VCaP (cell line): Measurements from ENCODE around the gene HEBP1.

ENCODE experiments used
- H3K27ac ChIP-seq: fragments of 450-650 bp; 2 replicates; pipeline ENCODE4 v1.5.1; 2017
- TF ChIP-seq, protein P1 (sequence below): fragments of 450-650 bp; conservative IDR thresholded peaks from 2 replicates; pipeline ENCODE4 v1.5.1; 2017; ENCODE audit warnings: mild to moderate bottlenecking, moderate library complexity

The HEBP1 gene

DNA sequence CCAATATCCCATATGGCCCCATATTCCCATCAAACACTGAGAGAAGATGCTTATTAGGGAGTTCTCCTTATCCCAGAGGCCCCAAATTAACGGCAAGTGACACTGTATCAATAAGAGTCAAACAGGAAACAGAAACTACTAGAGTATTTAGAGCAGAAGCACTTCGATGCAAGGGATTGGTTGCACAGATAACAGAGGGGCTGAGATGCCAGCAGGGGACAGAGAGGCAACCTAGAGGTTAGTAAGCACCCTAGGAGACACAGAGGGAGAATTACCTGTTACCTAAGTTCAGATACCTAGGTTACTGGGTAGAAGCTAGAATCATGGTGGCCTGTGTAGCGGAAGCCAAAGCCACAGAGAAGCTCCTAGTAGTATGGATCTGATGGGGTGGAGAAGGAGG, 2.9 kb downstream of the HEBP1 start:
- TF ChIP-seq, protein P1, sequence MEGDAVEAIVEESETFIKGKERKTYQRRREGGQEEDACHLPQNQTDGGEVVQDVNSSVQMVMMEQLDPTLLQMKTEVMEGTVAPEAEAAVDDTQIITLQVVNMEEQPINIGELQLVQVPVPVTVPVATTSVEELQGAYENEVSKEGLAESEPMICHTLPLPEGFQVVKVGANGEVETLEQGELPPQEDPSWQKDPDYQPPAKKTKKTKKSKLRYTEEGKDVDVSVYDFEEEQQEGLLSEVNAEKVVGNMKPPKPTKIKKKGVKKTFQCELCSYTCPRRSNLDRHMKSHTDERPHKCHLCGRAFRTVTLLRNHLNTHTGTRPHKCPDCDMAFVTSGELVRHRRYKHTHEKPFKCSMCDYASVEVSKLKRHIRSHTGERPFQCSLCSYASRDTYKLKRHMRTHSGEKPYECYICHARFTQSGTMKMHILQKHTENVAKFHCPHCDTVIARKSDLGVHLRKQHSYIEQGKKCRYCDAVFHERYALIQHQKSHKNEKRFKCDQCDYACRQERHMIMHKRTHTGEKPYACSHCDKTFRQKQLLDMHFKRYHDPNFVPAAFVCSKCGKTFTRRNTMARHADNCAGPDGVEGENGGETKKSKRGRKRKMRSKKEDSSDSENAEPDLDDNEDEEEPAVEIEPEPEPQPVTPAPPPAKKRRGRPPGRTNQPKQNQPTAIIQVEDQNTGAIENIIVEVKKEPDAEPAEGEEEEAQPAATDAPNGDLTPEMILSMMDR: no peak
- no peak overlapping the region; the same call in 1 of the 2 replicates for H3K27ac ChIP-seq

DNA sequence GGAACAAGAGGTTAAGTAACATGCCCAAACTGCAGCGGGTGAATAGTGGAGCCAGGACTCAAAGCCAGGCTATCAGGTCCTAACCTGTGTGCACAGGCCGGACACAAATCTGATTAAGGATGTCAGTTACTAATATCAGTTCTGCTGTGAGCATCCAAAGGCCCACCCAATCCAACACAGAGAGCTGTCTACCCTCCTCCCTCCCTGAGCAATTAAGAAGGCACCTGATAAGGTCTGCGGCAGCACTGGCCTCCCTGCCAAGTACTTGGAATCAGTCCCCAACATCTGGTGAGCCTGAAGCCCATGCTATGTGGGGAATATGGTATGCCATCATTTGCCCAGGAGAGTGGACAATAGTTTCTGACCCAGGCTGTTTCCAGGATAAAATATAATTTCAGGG, 3.9 kb downstream of the HEBP1 start:
- TF ChIP-seq, protein P1: no peak
- H3K27ac ChIP-seq: no peak overlapping the region

DNA sequence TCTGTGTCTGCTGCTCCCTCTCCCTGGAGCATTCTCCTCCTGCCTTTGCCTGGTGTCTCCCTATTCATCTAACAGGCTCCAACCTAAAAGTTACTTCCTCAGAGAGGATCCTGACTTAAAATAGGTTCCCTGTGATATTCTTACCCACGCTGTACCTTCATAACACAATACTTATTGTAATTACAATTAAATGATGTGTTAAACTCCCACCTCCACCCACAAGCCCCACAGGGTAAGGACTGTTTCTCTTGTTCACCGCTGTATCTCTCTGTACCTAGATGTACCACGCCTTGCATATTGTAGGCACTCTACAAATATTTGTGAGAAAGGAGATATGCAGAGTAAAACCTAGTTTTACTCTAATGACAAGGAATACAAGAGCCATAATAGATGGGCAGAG, 5.0 kb downstream of the HEBP1 start:
- TF ChIP-seq, protein P1: no peak
- H3K27ac ChIP-seq: no peak overlapping the region

DNA sequence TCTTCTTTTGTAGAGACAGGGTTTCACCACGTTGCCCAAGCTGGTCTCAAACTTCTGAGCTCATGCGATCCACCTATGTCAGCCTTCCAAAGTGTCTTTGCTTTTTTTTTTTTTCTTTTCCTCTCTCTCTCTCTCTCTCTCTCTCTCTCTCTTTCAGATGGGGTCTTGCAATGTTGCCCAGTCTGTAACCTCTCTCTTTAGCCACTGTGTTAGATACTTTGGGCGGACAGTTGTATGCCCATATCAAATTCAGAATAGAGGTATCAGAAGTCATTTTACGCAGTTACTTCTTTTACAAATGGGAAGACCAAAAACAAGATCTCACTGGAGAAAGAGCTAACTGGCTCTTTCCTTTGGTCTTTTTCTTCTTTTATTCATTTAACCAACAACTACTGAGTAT, 6.7 kb downstream of the HEBP1 start:
- H3K27ac ChIP-seq: no peak overlapping the region
- TF ChIP-seq, protein P1: no peak

DNA sequence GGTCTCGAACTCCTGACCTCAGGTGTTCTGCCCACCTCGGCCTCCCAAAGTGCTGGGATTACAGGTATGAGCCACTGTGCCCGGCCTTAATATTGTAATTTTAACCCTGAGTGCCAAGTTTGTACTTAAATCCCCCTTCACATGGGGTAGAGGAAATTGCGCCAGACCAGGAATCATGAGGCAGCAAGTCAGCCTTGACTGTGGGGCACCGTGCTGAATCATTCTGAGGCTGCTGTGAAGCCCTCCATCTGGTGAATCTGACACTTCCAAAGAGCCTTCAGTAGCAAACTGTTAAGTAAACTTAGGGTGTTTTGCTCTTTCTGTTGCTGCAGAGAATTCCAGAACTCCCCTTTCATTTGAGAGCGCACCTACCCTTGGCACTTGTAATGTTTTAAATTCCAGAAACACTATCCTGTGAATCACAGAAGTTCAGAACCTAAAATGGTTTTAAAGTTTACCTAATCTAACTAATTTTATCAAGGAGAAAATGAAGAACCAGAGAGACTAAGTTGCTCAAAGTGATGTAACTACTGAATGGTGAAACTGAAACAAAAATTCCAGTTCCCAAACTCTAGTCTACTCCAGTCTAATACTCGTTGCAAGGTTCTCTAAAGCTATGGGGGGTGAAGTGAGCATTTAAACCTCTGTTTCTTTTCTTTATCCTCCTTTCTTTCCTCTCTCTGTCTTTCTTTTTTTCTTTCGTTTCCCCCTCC, 7.5 kb downstream of the HEBP1 start:
- peak overlapping the region; percentile 44 for H3K27ac ChIP-seq
- TF ChIP-seq, protein P1: no peak

DNA sequence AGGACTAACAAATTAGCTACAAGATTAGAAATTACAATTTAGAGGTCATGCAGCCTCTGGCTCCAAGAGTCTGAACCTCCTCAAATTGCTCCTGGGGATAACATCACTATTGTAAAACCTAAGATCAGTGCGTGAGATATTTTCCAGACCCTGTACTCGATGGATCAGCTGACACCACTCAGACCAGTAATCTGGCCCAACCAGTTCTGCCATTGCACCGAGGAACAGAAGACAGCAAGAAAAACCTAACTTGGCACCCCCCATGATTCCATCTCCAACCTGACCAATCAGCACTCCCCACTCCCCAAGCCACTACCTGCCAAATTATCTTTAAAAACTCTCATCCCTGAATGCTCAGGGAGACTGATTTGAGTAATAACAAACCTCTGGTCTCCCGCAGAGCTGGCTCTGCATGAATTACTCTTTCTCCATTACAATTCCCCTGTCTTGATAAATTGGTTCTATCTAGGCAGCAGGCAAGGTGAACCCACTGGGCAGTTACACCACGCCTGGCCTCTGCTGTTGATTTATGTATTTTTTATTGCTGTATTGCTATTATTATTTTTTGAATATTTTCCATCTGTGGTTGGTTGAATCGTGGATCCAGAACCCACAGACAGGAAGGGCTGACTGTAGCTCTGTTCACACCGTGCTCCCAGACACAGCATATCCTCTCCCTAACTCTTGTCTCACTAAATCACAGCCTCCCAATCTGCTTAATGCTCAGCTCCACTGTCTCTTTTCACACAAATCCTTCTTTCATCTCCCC, 9.2 kb downstream of the HEBP1 start:
- peak overlapping the region; percentile 44 for H3K27ac ChIP-seq

DNA sequence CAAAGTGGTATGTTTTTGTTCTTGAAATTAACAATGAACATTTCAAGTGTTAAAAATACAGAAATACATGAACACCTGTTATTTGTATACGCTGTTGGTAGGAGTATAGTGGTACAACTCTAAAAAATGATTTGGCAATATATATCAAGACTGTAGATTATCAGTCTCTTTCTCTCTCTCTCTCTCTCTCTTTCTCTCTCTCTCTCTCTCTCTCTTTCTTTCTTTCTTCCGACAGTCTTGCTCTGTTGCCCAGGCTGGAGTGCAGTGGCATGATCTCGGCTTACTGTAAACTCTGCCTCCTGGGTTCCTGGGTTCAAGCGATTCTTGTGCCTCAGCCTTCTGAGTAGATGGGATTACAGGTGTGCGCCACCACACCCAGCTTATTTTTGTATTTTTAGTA, 12.6 kb downstream of the HEBP1 start:
- no peak overlapping the region for H3K27ac ChIP-seq
- TF ChIP-seq, protein P1: no peak

More for the DNA sequence above, 9.2 kb downstream of the HEBP1 start:
- TF ChIP-seq, protein P1: no peak
